H9 (cell line): Measurements from ENCODE around the gene INSYN2B. TPM values are rescaled to one million over a fixed set of nuclear protein-coding genes. Genes with fewer than 3 reads are reported as not detected.

Experiments used
- DNase-seq: peaks from one replicate; pipeline ENCODE4 v3.0.0-alpha.2; 2017
- H2AFZ ChIP-seq: one replicate; pipeline ENCODE4 v1.6.1; 2013; ENCODE audit warnings: mild to moderate bottlenecking, low read length, control low read depth, moderate library complexity
- H2AK5ac ChIP-seq: 2 replicates; pipeline ENCODE4 v1.6.1; 2013; ENCODE audit warnings: low read length, control low read depth, mixed read lengths; ENCODE audit not compliant: insufficient read length
- H2BK120ac ChIP-seq: one replicate; pipeline ENCODE4 v1.6.1; 2013; ENCODE audit warnings: low read depth, mild to moderate bottlenecking, low read length, control low read depth, inconsistent platforms; ENCODE audit not compliant: poor library complexity, severe bottlenecking
- H2BK12ac ChIP-seq: 2 replicates; pipeline ENCODE4 v1.6.1; 2013; ENCODE audit warnings: low read length, control low read depth, mixed read lengths, low read depth; ENCODE audit not compliant: insufficient read length
- H2BK15ac ChIP-seq: 2 replicates; pipeline ENCODE4 v1.6.1; 2013; ENCODE audit warnings: low read depth, low read length, control low read depth
- H2BK20ac ChIP-seq: one replicate; pipeline ENCODE4 v1.6.1; 2013; ENCODE audit warnings: low read depth, mild to moderate bottlenecking, low read length, control low read depth, inconsistent platforms; ENCODE audit not compliant: poor library complexity, severe bottlenecking
- H2BK5ac ChIP-seq: 2 replicates; pipeline ENCODE4 v1.6.1; 2013; ENCODE audit warnings: low read length, control low read depth, mixed read lengths; ENCODE audit not compliant: insufficient read length
- H3K14ac ChIP-seq: 2 replicates; pipeline ENCODE4 v1.6.1; 2013; ENCODE audit warnings: low read length, control low read depth; ENCODE audit not compliant: insufficient read depth
- H3K18ac ChIP-seq: 2 replicates; pipeline ENCODE4 v1.6.1; 2013; ENCODE audit warnings: low read depth, mild to moderate bottlenecking, mixed read lengths, low read length, control low read depth; ENCODE audit not compliant: insufficient read length
- H3K23ac ChIP-seq: 2 replicates; pipeline ENCODE4 v1.6.1; 2013; ENCODE audit warnings: low read length, control low read depth, mixed read lengths, low read depth; ENCODE audit not compliant: insufficient read length
- H3K23me2 ChIP-seq: 2 replicates; pipeline ENCODE4 v1.6.1; 2013; ENCODE audit warnings: low read depth, mild to moderate bottlenecking, mixed read lengths, low read length, control low read depth; ENCODE audit not compliant: insufficient read length, poor library complexity, severe bottlenecking
- H3K27ac ChIP-seq: 2 replicates; pipeline ENCODE4 v1.5.1; 2013; ENCODE audit warnings: low read length, control low read depth, mixed read lengths, low read depth; ENCODE audit not compliant: insufficient read length
- H3K27me3 ChIP-seq: 2 replicates; pipeline ENCODE4 v1.6.1; 2013; ENCODE audit warnings: low read length, control low read depth, inconsistent platforms; ENCODE audit not compliant: insufficient read depth
- H3K4ac ChIP-seq: 2 replicates; pipeline ENCODE4 v1.6.1; 2013; ENCODE audit warnings: low read depth, mild to moderate bottlenecking, control low read depth, inconsistent platforms, low read length, moderate library complexity
- H3K4me1 ChIP-seq: 2 replicates; pipeline ENCODE4 v1.6.1; 2013; ENCODE audit warnings: low read length, control low read depth, inconsistent platforms; ENCODE audit not compliant: insufficient read depth
- H3K4me2 ChIP-seq: 2 replicates; pipeline ENCODE4 v1.6.1; 2013; ENCODE audit warnings: low read length, control low read depth, mixed read lengths; ENCODE audit not compliant: insufficient read length, insufficient read depth
- H3K56ac ChIP-seq: 2 replicates; pipeline ENCODE4 v1.6.1; 2013; ENCODE audit warnings: low read depth, mild to moderate bottlenecking, mixed read lengths, low read length, control low read depth; ENCODE audit not compliant: insufficient read length
- H3K79me1 ChIP-seq: 2 replicates; pipeline ENCODE4 v1.6.1; 2013; ENCODE audit warnings: low read depth, mild to moderate bottlenecking, moderate library complexity, low read length, control low read depth, inconsistent platforms; ENCODE audit not compliant: insufficient read depth, poor library complexity, severe bottlenecking
- H3K79me2 ChIP-seq: 2 replicates; pipeline ENCODE4 v1.6.1; 2013; ENCODE audit warnings: low read length, control low read depth, inconsistent platforms; ENCODE audit not compliant: insufficient read depth
- H3K9ac ChIP-seq: 2 replicates; pipeline ENCODE4 v1.6.1; 2013; ENCODE audit warnings: low read length, control low read depth, mixed read lengths; ENCODE audit not compliant: insufficient read length; ENCODE audit errors: extremely low read depth
- H3K9me3 ChIP-seq: one replicate; pipeline ENCODE4 v1.6.1; 2013; ENCODE audit warnings: low read depth, low read length, inconsistent platforms; ENCODE audit not compliant: control insufficient read depth
- H3T11ph ChIP-seq: one replicate; pipeline ENCODE4 v1.6.1; 2013; ENCODE audit warnings: mild to moderate bottlenecking, low read length, control low read depth, inconsistent platforms
- H4K20me1 ChIP-seq: one replicate; pipeline ENCODE4 v1.6.1; 2013; ENCODE audit not compliant: control insufficient read depth, insufficient read length, insufficient read depth
- H4K5ac ChIP-seq: 2 replicates; pipeline ENCODE4 v1.6.1; 2013; ENCODE audit warnings: low read depth, mild to moderate bottlenecking, mixed read lengths, low read length, control low read depth; ENCODE audit not compliant: insufficient read length
- H4K8ac ChIP-seq: replicated peaks from 2 replicates; pipeline ENCODE4 v1.6.1; 2013; ENCODE audit warnings: low read length, control low read depth, mixed read lengths, low read depth; ENCODE audit not compliant: insufficient read length
- H4K91ac ChIP-seq: 2 replicates; pipeline ENCODE4 v1.6.1; 2013; ENCODE audit warnings: low read depth, mild to moderate bottlenecking, moderate library complexity, mixed read lengths, low read length, control low read depth; ENCODE audit not compliant: insufficient read length
- H3K27ac Mint-ChIP-seq, 3 experiments: 2 replicates in 2 of 3; 3 replicates in 1 of 3; pipeline ENCODE4 v1.8.0; 2020 to 2021; ENCODE audit warnings: mixed read lengths in 3 of 3, mild to moderate bottlenecking in 1 of 3, moderate library complexity in 1 of 3
- H3K27me3 Mint-ChIP-seq: 2 replicates; pipeline ENCODE4 v1.8.0; 2021; ENCODE audit warnings: low read depth, mild to moderate bottlenecking, moderate library complexity, mixed read lengths
- H3K36me3 Mint-ChIP-seq, 3 experiments: 2 replicates in 2 of 3; 3 replicates in 1 of 3; pipeline ENCODE4 v1.8.0; 2020 to 2021; ENCODE audit warnings: low read depth in 3 of 3, mixed read lengths in 3 of 3; ENCODE audit not compliant: insufficient read depth in 1 of 3
- H3K4me1 Mint-ChIP-seq, 2 experiments: 2 replicates each; pipeline ENCODE4 v1.8.0; 2020; ENCODE audit warnings: mixed read lengths in 2 of 2
- H3K4me3 Mint-ChIP-seq, 2 experiments: 2 replicates in 1 of 2; 3 replicates in 1 of 2; pipeline ENCODE4 v1.8.0; 2020 to 2021; ENCODE audit warnings: mild to moderate bottlenecking in 2 of 2, mixed read lengths in 2 of 2, moderate library complexity in 1 of 2
- H3K9me3 Mint-ChIP-seq, 2 experiments: 2 replicates in 1 of 2; 3 replicates in 1 of 2; pipeline ENCODE4 v1.8.0; 2020; ENCODE audit warnings: mild to moderate bottlenecking in 2 of 2, mixed read lengths in 2 of 2, moderate library complexity in 1 of 2
- CTCF ChIP-seq: fragments of 200-600 bp; sonication (generic); conservative IDR thresholded peaks from 3 replicates; pipeline ENCODE4 v1.8.0; 2021; ENCODE audit warnings: antibody characterized with exemption, mild to moderate bottlenecking
- WGBS: extraction: QIAGEN DNeasy Blood & Tissue Kit; methylation state at CpG from one replicate; pipeline ENCODE4 v1.1.7; 2013; ENCODE audit warnings: missing lambda C conversion rate, low lambda C conversion rate, mixed read lengths; ENCODE audit not compliant: insufficient read length; ENCODE audit errors: extremely low coverage; 5-methylcytosine and 5-hydroxymethylcytosine counted together
- total RNA-seq: library from RNA; stranded (reverse); gene quantifications from 2 replicates; pipeline ENCODE4 v1.2.1, GENCODE V29; 2021

Gene INSYN2B
- total RNA-seq, 1 experiment from 2014 or later, result not detected

GRCh38 chr5:169831331-169831730 is 149.0 kb downstream of the INSYN2B start:
- Mint-ChIP-seq H3K4me3 (no peak overlapping the region), H3K9me3 (peaks cover 0 to under 1% of the 10 kb centered on the region in 2 experiments; a peak in 1 of 5 replicates), H3K4me1 (peaks cover 2 to 7% of the 10 kb centered on the region in 2 experiments), H3K36me3 (no peaks in the 10 kb centered on the region), H3K27ac (no peak overlapping the region), H3K27me3 (no peaks in the 10 kb centered on the region; the same call in 1 of the 2 replicates)
- no peak overlapping the region for H2BK15ac ChIP-seq
- H3K14ac ChIP-seq, result no peak overlapping the region
- no peak overlapping the region for H4K5ac ChIP-seq
- no peaks in the 10 kb centered on the region for H3K79me1 ChIP-seq
- H3K9me3 ChIP-seq, result no peaks in the 10 kb centered on the region
- H2BK20ac ChIP-seq, result no peak overlapping the region
- H3K27ac ChIP-seq, result no peak overlapping the region
- no peaks in the 10 kb centered on the region for H4K20me1 ChIP-seq
- H3K23me2 ChIP-seq, result no peaks in the 10 kb centered on the region
- H3K79me2 ChIP-seq, result no peaks in the 10 kb centered on the region
- no CpG with 5 or more reads among the region's 1 CpG for WGBS
- H4K91ac ChIP-seq, result no peak overlapping the region
- H4K8ac ChIP-seq, result no peak overlapping the region
- H2AFZ ChIP-seq, result no peak overlapping the region
- H3K27me3 ChIP-seq, result no peaks in the 10 kb centered on the region
- no peak overlapping the region for H3K23ac ChIP-seq
- no peak overlapping the region for H3K56ac ChIP-seq
- no peak overlapping the region for H3K4ac ChIP-seq
- no peak overlapping the region for H3T11ph ChIP-seq
- H2BK120ac ChIP-seq, result no peak overlapping the region
- no peak overlapping the region for H3K18ac ChIP-seq
- H2BK12ac ChIP-seq, result no peak overlapping the region
- TF ChIP-seq CTCF, result no peak
- DNase-seq, result no peak
- H3K4me1 ChIP-seq, result no peaks in the 10 kb centered on the region
- H2AK5ac ChIP-seq, result no peak overlapping the region
- no peak overlapping the region for H3K9ac ChIP-seq
- no peak overlapping the region for H2BK5ac ChIP-seq
- H3K4me2 ChIP-seq, result no peak overlapping the region
